GM10847 (cell line): Measurements from ENCODE around the gene FBLIM1.
A peak's percentile ranks its signal among the peaks of the same experiment; 100 is the strongest.
"Not testable (repeated sequence)": the region's sequence is repeated elsewhere in the genome, so short reads cannot be mapped to it uniquely, and the experiment has no call there.

Source experiments
- POLR2A ChIP-seq: IDR thresholded peaks from 2 replicates; pipeline ENCODE4 v1.6.1; 2011; ENCODE audit not compliant: insufficient read length; ENCODE audit errors: extremely low read depth

Gene FBLIM1

GRCh38 chr1:15802234-15802965 is 43.8 kb downstream of the FBLIM1 start:
- TF ChIP-seq POLR2A: no peak

DNA sequence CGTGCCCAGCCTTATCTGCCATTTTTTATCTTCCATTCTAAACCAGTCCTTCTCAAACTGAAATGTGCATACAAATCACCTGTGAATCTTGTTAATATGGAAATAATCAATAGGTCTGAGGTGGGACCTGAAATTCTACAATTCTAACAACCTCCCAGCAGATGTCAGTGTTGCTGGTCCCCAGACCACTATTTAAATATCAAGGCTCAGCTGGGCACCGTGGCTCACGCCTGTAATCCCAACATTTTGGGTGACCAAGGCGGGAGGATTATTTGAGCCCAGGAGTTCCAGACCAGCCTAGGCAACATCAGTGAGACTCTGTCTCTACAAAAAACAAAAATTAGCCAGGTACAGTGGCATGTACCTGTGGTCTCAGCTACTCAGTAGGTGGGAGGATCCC is 44.8 kb downstream of the FBLIM1 start:
- TF ChIP-seq POLR2A: no peak

- TF ChIP-seq POLR2A: no peak
Observed at GRCh38 chr1:15804060-15804459, 45.5 kb downstream of the FBLIM1 start.

GRCh38 chr1:15807121-15807520 is 48.5 kb downstream of the FBLIM1 start:
- no peak for TF ChIP-seq POLR2A

DNA sequence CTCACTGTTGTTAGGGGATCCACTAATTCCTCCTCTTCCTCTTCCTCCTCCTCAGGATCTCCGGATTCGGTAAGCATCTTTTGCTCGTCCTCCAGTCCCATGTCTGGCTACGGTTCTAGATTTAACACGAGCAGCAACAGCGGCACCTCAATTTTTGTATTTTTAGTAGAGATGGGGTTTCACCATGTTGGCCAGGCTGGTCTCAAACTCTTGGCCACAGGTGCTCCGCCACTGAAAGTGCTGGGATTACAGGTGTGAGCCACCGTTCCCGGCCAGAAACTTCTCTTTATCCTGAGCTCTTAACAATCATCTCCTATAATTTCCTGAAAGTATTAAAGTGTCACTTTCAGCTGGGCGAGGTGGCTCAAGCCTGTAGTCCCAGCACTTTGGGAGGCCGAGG is 49.0 kb downstream of the FBLIM1 start, which contains the start of gene UQCRHL:
Gene UQCRHL, minus strand, starts transcription at position 101 of the 400 bp plus-strand sequence. Its CDS starts 0 bp downstream, at position 101.
- not testable (repeated sequence) for TF ChIP-seq POLR2A

- TF ChIP-seq POLR2A: no peak
Observed at GRCh38 chr1:15808955-15809354, 50.4 kb downstream of the FBLIM1 start.

DNA sequence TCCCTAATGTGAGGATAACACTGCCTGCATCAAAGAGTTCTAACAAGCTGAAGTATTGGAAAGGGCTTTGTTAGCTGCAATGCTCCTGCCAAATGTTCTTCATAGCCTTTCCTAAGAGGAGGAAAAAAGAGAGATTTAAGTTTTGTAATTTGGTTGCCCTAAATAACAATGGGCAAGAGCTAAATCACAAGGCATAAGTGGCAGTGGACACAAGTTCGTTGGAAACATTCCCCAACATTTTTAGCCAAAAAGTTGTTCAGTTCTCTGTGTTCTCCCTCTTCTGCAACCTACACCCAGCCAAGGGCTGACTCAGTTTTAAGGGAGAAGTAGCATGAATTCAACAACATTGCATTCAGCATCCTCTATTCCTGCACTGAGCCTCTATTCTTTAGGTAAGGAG is 51.5 kb downstream of the FBLIM1 start:
- TF ChIP-seq POLR2A: no peak

DNA sequence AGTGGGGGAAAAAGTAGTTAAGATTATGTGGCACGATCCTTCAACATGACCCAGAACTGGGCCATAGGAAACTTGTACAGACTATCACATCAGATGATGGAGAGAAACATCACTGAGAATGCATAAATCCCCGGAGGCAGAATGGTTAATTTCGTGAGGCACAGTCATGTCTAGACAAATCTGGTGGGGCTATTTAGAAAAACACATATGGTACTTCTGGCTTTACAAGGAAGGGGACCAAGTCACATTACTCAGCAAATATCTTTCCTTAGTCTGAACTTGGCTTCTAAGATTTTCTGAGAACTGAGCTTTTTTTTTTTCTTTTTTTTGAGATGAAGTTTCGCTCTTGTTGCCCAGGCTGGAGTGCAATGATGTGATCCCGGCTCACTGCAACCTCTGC is 58.1 kb downstream of the FBLIM1 start:
- TF ChIP-seq POLR2A: no peak

- no peak for TF ChIP-seq POLR2A
Observed at GRCh38 chr1:15820478-15820877, 61.9 kb downstream of the FBLIM1 start.

GRCh38 chr1:15825800-15826199 is 67.2 kb downstream of the FBLIM1 start:
- TF ChIP-seq POLR2A: no peak

DNA sequence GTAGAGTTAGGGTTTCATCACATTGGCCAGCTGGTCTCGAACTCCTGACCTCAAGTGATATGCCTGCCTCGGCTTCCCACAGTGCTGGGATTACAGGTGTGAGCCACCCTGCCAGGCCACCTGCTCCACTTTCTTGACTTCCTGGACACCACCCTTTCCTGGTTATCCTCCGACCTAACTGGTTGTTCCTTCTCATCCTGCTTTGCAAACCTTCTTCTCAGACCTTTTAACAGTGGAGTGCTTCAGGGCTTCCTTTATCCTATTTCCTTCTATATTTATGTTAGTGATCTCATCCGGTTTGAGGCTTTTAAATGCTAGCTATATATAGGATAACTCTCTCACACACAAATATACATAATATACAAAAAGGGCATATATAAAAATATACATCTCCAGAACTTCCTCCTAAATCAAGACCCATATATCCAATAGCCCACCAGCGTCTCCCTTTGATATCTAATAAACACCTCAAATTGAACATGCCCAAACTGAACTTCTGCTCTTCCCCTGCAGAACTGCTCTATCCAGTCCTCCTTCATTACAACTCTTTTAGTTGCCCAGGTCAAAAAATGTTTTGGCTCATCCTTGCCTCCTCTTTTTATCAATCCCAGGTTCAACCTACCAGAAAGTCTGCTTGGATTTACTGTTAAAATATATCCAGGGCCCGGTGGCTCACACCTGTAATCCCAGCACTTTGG is 68.4 kb downstream of the FBLIM1 start:
- TF ChIP-seq POLR2A: no peak

- no peak for TF ChIP-seq POLR2A
Observed at GRCh38 chr1:15830258-15830657, 71.7 kb downstream of the FBLIM1 start.

GRCh38 chr1:15833069-15833679 is 74.6 kb downstream of the FBLIM1 start:
- TF ChIP-seq POLR2A: no peak

DNA sequence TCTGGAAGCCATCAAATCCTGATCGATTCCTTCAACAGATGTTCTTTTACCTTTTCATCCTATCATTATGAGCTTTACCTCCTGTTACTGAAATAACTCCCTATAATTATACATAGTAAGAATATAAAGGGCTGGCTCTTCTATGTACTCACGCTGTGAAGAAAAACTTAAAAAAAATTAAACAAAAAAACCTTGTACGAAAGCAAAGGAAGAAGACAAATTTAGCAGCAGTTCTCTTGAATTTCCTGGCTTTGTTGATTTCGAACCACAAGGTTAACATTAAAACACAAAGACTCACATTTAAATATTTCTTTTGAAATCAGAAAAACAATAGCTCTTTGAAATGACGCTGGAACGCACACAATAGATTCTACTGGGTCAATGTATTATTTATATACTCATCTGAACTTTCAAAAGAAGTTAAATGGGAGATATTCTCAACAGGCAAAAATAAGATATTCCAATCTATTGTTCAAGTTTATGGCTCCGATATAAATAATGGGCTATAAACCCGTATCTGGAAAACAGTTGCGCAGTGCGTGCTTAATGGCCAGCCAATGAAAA is 75.3 kb downstream of the FBLIM1 start:
- no peak for TF ChIP-seq POLR2A

- TF ChIP-seq POLR2A: peak; percentile 72
Observed at GRCh38 chr1:15834406-15835204, 76.0 kb downstream of the FBLIM1 start.
